Measurements from ENCODE around the gene DOK1.

The DOK1 gene

GRCh38 chr2:74537140-74537539 is 17.4 kb upstream of the DOK1 start:
- DNase-seq, result no peak

GRCh38 chr2:74538881-74539339 is 15.6 kb upstream of the DOK1 start:
- no peak overlapping the region for H2BK5ac ChIP-seq (ENCODE audit: low read depth, low read length, poor library complexity)
- H3K27ac ChIP-seq (ENCODE audit: low read depth, low read length), result no peak overlapping the region
- no CpG with 5 or more reads among the region's 7 CpGs for WGBS (ENCODE audit: extremely low coverage, insufficient coverage, insufficient read length)
- H4K91ac ChIP-seq (ENCODE audit: low read depth, low read length), result no peak overlapping the region
- no peak for DNase-seq
- H4K8ac ChIP-seq (ENCODE audit: low read depth, low read length), result no peak overlapping the region
- H3K23ac ChIP-seq (ENCODE audit: low read length), result no peak overlapping the region
- H2BK12ac ChIP-seq (ENCODE audit: low read length), result no peak overlapping the region
- no peak overlapping the region for H3K9ac ChIP-seq (ENCODE audit: low read length)
- no peak overlapping the region for H3K4me2 ChIP-seq (ENCODE audit: low read length)
- no peak overlapping the region for H3K14ac ChIP-seq (ENCODE audit: low read length)
- no peak overlapping the region for H4K12ac ChIP-seq (ENCODE audit: low read depth, low read length)
- no peaks in the 10 kb centered on the region for H3K79me2 ChIP-seq (ENCODE audit: control insufficient read depth, insufficient read depth, low read length, poor library complexity)
- H3K79me1 ChIP-seq (ENCODE audit: low read length), result no peaks in the 10 kb centered on the region
- H3K4me3 ChIP-seq (ENCODE audit: low read depth, low read length), result no peak overlapping the region
- H2BK120ac ChIP-seq (ENCODE audit: insufficient read depth, low read length, poor library complexity), result no peak overlapping the region
- H2AFZ ChIP-seq (ENCODE audit: insufficient read depth, low read length, poor library complexity), result no peak overlapping the region
- no peak overlapping the region for H3K4ac ChIP-seq (ENCODE audit: low read depth, low read length)
- H3K36me3 ChIP-seq (ENCODE audit: control insufficient read depth in 1 of 2, insufficient read depth in 2 of 2, low read length in 2 of 2), result peaks cover 0 to 4% of the 10 kb centered on the region in 2 experiments
- no peaks in the 10 kb centered on the region for H3K9me3 ChIP-seq (ENCODE audit: insufficient read depth, low read depth, low read length)
- no peaks in the 10 kb centered on the region for H3K27me3 ChIP-seq (ENCODE audit: insufficient read depth, low read length)
- no peak overlapping the region for H2AK5ac ChIP-seq (ENCODE audit: low read length)
- H3K18ac ChIP-seq (ENCODE audit: low read length), result no peak overlapping the region
- H3K4me1 ChIP-seq (ENCODE audit: control insufficient read depth in 1 of 2, insufficient read depth in 2 of 2, low read length in 2 of 2), result no peaks in the 10 kb centered on the region

More at GRCh38 chr2:74537140-74537539, 17.4 kb upstream of the DOK1 start:
- Histone ChIP-seq H4K91ac (ENCODE audit: low read depth, low read length) (no peak overlapping the region), H3K4ac (ENCODE audit: low read depth, low read length) (no peak overlapping the region), H2AFZ (ENCODE audit: insufficient read depth, low read length, poor library complexity) (no peak overlapping the region), H3K36me3 (ENCODE audit: control insufficient read depth in 1 of 2, insufficient read depth in 2 of 2, low read length in 2 of 2) (peaks cover 8 to 13% of the 10 kb centered on the region in 2 experiments), H2BK5ac (ENCODE audit: low read depth, low read length, poor library complexity) (no peak overlapping the region), H3K4me2 (ENCODE audit: low read length) (no peak overlapping the region), H3K9me3 (ENCODE audit: insufficient read depth, low read depth, low read length) (no peaks in the 10 kb centered on the region), H3K27ac (ENCODE audit: low read depth, low read length) (no peak overlapping the region), H3K9ac (ENCODE audit: low read length) (no peak overlapping the region), H3K14ac (ENCODE audit: low read length) (no peak overlapping the region), H4K8ac (ENCODE audit: low read depth, low read length) (no peak overlapping the region), H3K79me2 (ENCODE audit: control insufficient read depth, insufficient read depth, low read length, poor library complexity) (no peaks in the 10 kb centered on the region), H2BK120ac (ENCODE audit: insufficient read depth, low read length, poor library complexity) (no peak overlapping the region), H3K4me1 (ENCODE audit: control insufficient read depth in 1 of 2, insufficient read depth in 2 of 2, low read length in 2 of 2) (no peaks in the 10 kb centered on the region), H3K18ac (ENCODE audit: low read length) (no peak overlapping the region), H3K4me3 (ENCODE audit: low read depth, low read length) (no peak overlapping the region), H4K12ac (ENCODE audit: low read depth, low read length) (no peak overlapping the region), H2AK5ac (ENCODE audit: low read length) (no peak overlapping the region), H3K27me3 (ENCODE audit: insufficient read depth, low read length) (no peaks in the 10 kb centered on the region), H3K79me1 (ENCODE audit: low read length) (no peaks in the 10 kb centered on the region), H3K23ac (ENCODE audit: low read length) (no peak overlapping the region), H2BK12ac (ENCODE audit: low read length) (no peak overlapping the region)
- WGBS (ENCODE audit: extremely low coverage, insufficient coverage, insufficient read length), result no CpG with 5 or more reads among the region's 4 CpGs

GRCh38 chr2:74540291-74540690 is 14.2 kb upstream of the DOK1 start:
- no CpG with 5 or more reads among the region's 5 CpGs for WGBS (ENCODE audit: extremely low coverage, insufficient coverage, insufficient read length)
- Histone ChIP-seq H4K91ac (ENCODE audit: low read depth, low read length) (no peak overlapping the region), H3K9ac (ENCODE audit: low read length) (no peak overlapping the region), H3K4ac (ENCODE audit: low read depth, low read length) (no peak overlapping the region), H2AK5ac (ENCODE audit: low read length) (no peak overlapping the region), H3K79me1 (ENCODE audit: low read length) (no peaks in the 10 kb centered on the region), H2BK120ac (ENCODE audit: insufficient read depth, low read length, poor library complexity) (no peak overlapping the region), H4K8ac (ENCODE audit: low read depth, low read length) (no peak overlapping the region), H2BK12ac (ENCODE audit: low read length) (no peak overlapping the region), H4K12ac (ENCODE audit: low read depth, low read length) (no peak overlapping the region), H3K9me3 (ENCODE audit: insufficient read depth, low read depth, low read length) (no peaks in the 10 kb centered on the region), H3K27me3 (ENCODE audit: insufficient read depth, low read length) (no peaks in the 10 kb centered on the region), H3K4me2 (ENCODE audit: low read length) (no peak overlapping the region), H3K4me1 (ENCODE audit: control insufficient read depth in 1 of 2, insufficient read depth in 2 of 2, low read length in 2 of 2) (no peaks in the 10 kb centered on the region), H3K27ac (ENCODE audit: low read depth, low read length) (no peak overlapping the region), H3K18ac (ENCODE audit: low read length) (no peak overlapping the region), H2BK5ac (ENCODE audit: low read depth, low read length, poor library complexity) (no peak overlapping the region), H3K4me3 (ENCODE audit: low read depth, low read length) (no peak overlapping the region), H3K23ac (ENCODE audit: low read length) (no peak overlapping the region), H3K79me2 (ENCODE audit: control insufficient read depth, insufficient read depth, low read length, poor library complexity) (no peaks in the 10 kb centered on the region), H3K14ac (ENCODE audit: low read length) (no peak overlapping the region), H3K36me3 (ENCODE audit: control insufficient read depth in 1 of 2, insufficient read depth in 2 of 2, low read length in 2 of 2) (no peaks in the 10 kb centered on the region), H2AFZ (ENCODE audit: insufficient read depth, low read length, poor library complexity) (no peak overlapping the region)
- no peak for DNase-seq

- no CpG with 5 or more reads among the region's 1 CpG for WGBS (ENCODE audit: extremely low coverage, insufficient coverage, insufficient read length)
- H3K9me3 ChIP-seq (ENCODE audit: insufficient read depth, low read depth, low read length), result no peaks in the 10 kb centered on the region
- no peak overlapping the region for H2AFZ ChIP-seq (ENCODE audit: insufficient read depth, low read length, poor library complexity)
- H2BK120ac ChIP-seq (ENCODE audit: insufficient read depth, low read length, poor library complexity), result no peak overlapping the region
- H3K14ac ChIP-seq (ENCODE audit: low read length), result no peak overlapping the region
- peaks cover 1% of the 10 kb centered on the region for H3K27me3 ChIP-seq (ENCODE audit: insufficient read depth, low read length)
- H4K8ac ChIP-seq (ENCODE audit: low read depth, low read length), result no peak overlapping the region
- no peak overlapping the region for H2BK5ac ChIP-seq (ENCODE audit: low read depth, low read length, poor library complexity)
- no peak overlapping the region for H3K18ac ChIP-seq (ENCODE audit: low read length)
- no peak overlapping the region for H3K23ac ChIP-seq (ENCODE audit: low read length)
- no peak overlapping the region for H3K4ac ChIP-seq (ENCODE audit: low read depth, low read length)
- no peak overlapping the region for H4K91ac ChIP-seq (ENCODE audit: low read depth, low read length)
- no peaks in the 10 kb centered on the region for H3K4me1 ChIP-seq (ENCODE audit: control insufficient read depth in 1 of 2, insufficient read depth in 2 of 2, low read length in 2 of 2)
- H3K27ac ChIP-seq (ENCODE audit: low read depth, low read length), result no peak overlapping the region
- H3K36me3 ChIP-seq (ENCODE audit: control insufficient read depth in 1 of 2, insufficient read depth in 2 of 2, low read length in 2 of 2), result no peaks in the 10 kb centered on the region
- no peak overlapping the region for H2AK5ac ChIP-seq (ENCODE audit: low read length)
- H3K4me2 ChIP-seq (ENCODE audit: low read length), result no peak overlapping the region
- H3K79me1 ChIP-seq (ENCODE audit: low read length), result no peaks in the 10 kb centered on the region
- DNase-seq, result no peak
- no peak overlapping the region for H3K4me3 ChIP-seq (ENCODE audit: low read depth, low read length)
- no peaks in the 10 kb centered on the region for H3K79me2 ChIP-seq (ENCODE audit: control insufficient read depth, insufficient read depth, low read length, poor library complexity)
- H3K9ac ChIP-seq (ENCODE audit: low read length), result no peak overlapping the region
- no peak overlapping the region for H4K12ac ChIP-seq (ENCODE audit: low read depth, low read length)
- no peak overlapping the region for H2BK12ac ChIP-seq (ENCODE audit: low read length)
These were observed 11.5 kb upstream of the DOK1 start for GRCh38 chr2:74542978-74543377.
